DOHH2 (cell line): Measurements from ENCODE around the gene PHACTR1.

Experiments
- CTCF ChIP-seq: fragments of 200-600 bp; sonication (generic); IDR thresholded peaks from one replicate; pipeline ENCODE4 v1.5.1; 2014; ENCODE audit warnings: antibody characterized with exemption, mild to moderate bottlenecking, low read depth, low read length; ENCODE audit not compliant: poor library complexity, severe bottlenecking
- EZH2phosphoT487 ChIP-seq: fragments of 200-600 bp; sonication (generic); IDR thresholded peaks from 2 replicates; pipeline ENCODE4 v1.6.1; 2017; ENCODE audit warnings: borderline replicate concordance, mild to moderate bottlenecking, antibody characterized with exemption, low read length, moderate library complexity, mixed read lengths

- TF ChIP-seq CTCF = no peak
- TF ChIP-seq EZH2phosphoT487 = no peak
Observed at GRCh38 chr6:13187692-13188091, 471.1 kb downstream of the PHACTR1 start.
